K562 (cell line): Measurements from ENCODE around the gene WDR47. TPM values are rescaled to one million over a fixed set of nuclear protein-coding genes. Genes with fewer than 3 reads are reported as not detected.

ENCODE experiments used
- ATAC-seq: fragments of 200-7000 bp; cut with Tn5 transposase; 3 replicates; pipeline ENCODE4 v1.9.1; 2020; ENCODE audit warnings: moderate library complexity
- BruUV-seq: library from RNA; stranded (reverse); fragments of 400-500 nt; replicated peaks from 2 replicates; lab custom pipeline; 2021; lab: Mats Ljungman, UMichigan
- CTCF ChIA-PET: fragments of 300-600 bp; formaldehyde crosslinking; extraction: SDS; loops from one replicate; lab custom pipeline; 2021; ENCODE audit warnings: low intra/inter-chr PET ratio; lab: Yijun Ruan, JAX
- POLR2A ChIA-PET: fragments of 300-600, 350-650 bp; sonication (Branson Sonifier 250); formaldehyde crosslinking; extraction: SDS; loops from one replicate; lab custom pipeline; 2021; ENCODE audit warnings: antibody characterized with exemption, inconsistent platforms; lab: Yijun Ruan, JAX
- DNase-seq, 4 experiments: peaks; one replicate each; pipeline versions ENCODE4 v3.0.0 to v3.0.0-alpha.2; 2011 to 2018; ENCODE audit warnings: low spot score in 3 of 4, mixed read lengths in 3 of 4; ENCODE audit errors: extremely low read depth in 1 of 4
- FAIRE-seq: peaks from 2 replicates; lab custom pipeline; 2011; peaks lifted over from hg19 to GRCh38; lab: Jason Lieb, UNC
- H2AFZ ChIP-seq: 2 replicates; pipeline ENCODE4 v1.6.0; 2011; ENCODE audit warnings: low read depth, low read length, control low read depth, inconsistent platforms
- H3K27ac ChIP-seq: fragments of 200-600 bp; 3 replicates; pipeline ENCODE4 v1.8.0; 2011; ENCODE audit warnings: low read depth, mild to moderate bottlenecking, control low read depth, inconsistent platforms, low read length, moderate library complexity, mixed read lengths; ENCODE audit errors: extremely low read depth
- H3K27me3 ChIP-seq, 2 experiments: fragments of 300-600 bp in 1 of 2; 2 replicates in 1 of 2; 3 replicates in 1 of 2; pipeline versions ENCODE4 v1.6.0 to v1.8.0; 2011; ENCODE audit warnings: inconsistent platforms in 2 of 2, low read length in 2 of 2, mild to moderate bottlenecking in 1 of 2, mixed read lengths in 1 of 2, moderate library complexity in 1 of 2; ENCODE audit not compliant: control insufficient read depth in 2 of 2, insufficient read depth in 2 of 2
- H3K36me3 ChIP-seq: fragments of 300-600 bp; 3 replicates; pipeline ENCODE4 v1.8.0; 2011; ENCODE audit warnings: mild to moderate bottlenecking, low read length, inconsistent platforms; ENCODE audit not compliant: control insufficient read depth, insufficient read depth
- H3K4me1 ChIP-seq, 2 experiments: fragments of 200-600 bp in 1 of 2; replicated peaks in 1 of 2; 2 replicates in 1 of 2; 3 replicates in 1 of 2; pipeline versions ENCODE4 v1.5.1 to v1.8.0; 2011; ENCODE audit warnings: inconsistent platforms in 2 of 2, low read length in 2 of 2, mild to moderate bottlenecking in 1 of 2, mixed read lengths in 1 of 2, moderate library complexity in 1 of 2; ENCODE audit not compliant: control insufficient read depth in 2 of 2, insufficient read depth in 2 of 2
- H3K4me2 ChIP-seq: 2 replicates; pipeline ENCODE4 v1.6.1; 2011; ENCODE audit warnings: low read length, control low read depth, inconsistent platforms, mixed read lengths; ENCODE audit not compliant: insufficient read depth
- H3K4me3 ChIP-seq: fragments of 200-600 bp; sonication (generic), shearing (Covaris generic); 2 replicates; pipeline ENCODE4 v1.5.1; 2016; ENCODE audit warnings: control low read depth, inconsistent platforms
- H3K79me2 ChIP-seq: fragments of 200-600 bp; 3 replicates; pipeline ENCODE4 v1.8.0; 2011; ENCODE audit warnings: low read length, inconsistent platforms; ENCODE audit not compliant: control insufficient read depth, insufficient read depth
- H3K9ac ChIP-seq, 2 experiments: 2 replicates each; pipeline versions ENCODE4 v1.6.0 to v1.6.1; 2011; ENCODE audit warnings: low read depth in 2 of 2, low read length in 2 of 2, control low read depth in 1 of 2, inconsistent platforms in 1 of 2, mild to moderate bottlenecking in 1 of 2, mixed read lengths in 1 of 2; ENCODE audit not compliant: insufficient read depth in 1 of 2
- H3K9me1 ChIP-seq: one replicate; pipeline ENCODE4 v1.6.0; 2011; ENCODE audit warnings: inconsistent platforms, mild to moderate bottlenecking, low read length, moderate library complexity; ENCODE audit not compliant: control insufficient read depth, insufficient read depth
- H3K9me3 ChIP-seq: replicated peaks from 2 replicates; pipeline ENCODE4 v1.5.1; 2011; ENCODE audit warnings: low read depth, low read length, inconsistent platforms; ENCODE audit not compliant: control insufficient read depth, insufficient read depth
- H4K20me1 ChIP-seq: replicated peaks from 2 replicates; pipeline ENCODE4 v1.6.1; 2011; ENCODE audit warnings: low read length, inconsistent platforms, mixed read lengths; ENCODE audit not compliant: control insufficient read depth, insufficient read depth
- DIDO1 ChIP-seq: fragments of 450-650 bp; IDR thresholded peaks from 2 replicates; pipeline ENCODE4 v1.6.1; 2016; ENCODE audit warnings: low read depth, missing biosample characterization, missing genetic modification characterization
- EP300 ChIP-seq: IDR thresholded peaks from 2 replicates; pipeline ENCODE4 v1.6.1; 2012; ENCODE audit warnings: low read length, improper control_type of control experiment
- FIP1L1 ChIP-seq: fragments of 200-400 bp; formaldehyde crosslinking; IDR thresholded peaks from 2 replicates; pipeline ENCODE4 v1.6.1; 2018; ENCODE audit warnings: mild to moderate bottlenecking, low read depth, low read length; ENCODE audit not compliant: poor library complexity, severe bottlenecking
- KDM2B ChIP-seq: fragments of 250-450 bp; sonication (Bioruptor Pico); IDR thresholded peaks from 2 replicates; pipeline ENCODE4 v1.8.0; 2021; ENCODE audit warnings: mild to moderate bottlenecking, moderate library complexity
- KLF16 ChIP-seq: IDR thresholded peaks from 2 replicates; pipeline ENCODE4 v1.6.1; 2016; ENCODE audit warnings: antibody characterized with exemption
- PRPF4 ChIP-seq: fragments of 200-400 bp; formaldehyde crosslinking; IDR thresholded peaks from one replicate; pipeline ENCODE4 v1.6.1; 2017; ENCODE audit warnings: low read length, low read depth, mild to moderate bottlenecking; ENCODE audit not compliant: insufficient read depth, poor library complexity, severe bottlenecking
- RNF2 ChIP-seq: sonication (generic); IDR thresholded peaks from 2 replicates; pipeline ENCODE4 v1.6.1; 2016
- SREBF1 ChIP-seq: fragments of 150-350 bp; IDR thresholded peaks from 2 replicates; pipeline ENCODE4 v1.6.1; 2014; ENCODE audit warnings: antibody characterized with exemption, low read depth, low read length, borderline replicate concordance
- ZNF764 ChIP-seq: fragments of 250-450 bp; sonication (Bioruptor Pico); IDR thresholded peaks from 2 replicates; pipeline ENCODE4 v1.4.0; 2020; ENCODE audit warnings: low read depth, mild to moderate bottlenecking, moderate library complexity
- WGBS: fragments of 100-300 bp; shearing (Covaris generic); methylation state at CpG from one replicate; pipeline ENCODE4 v1.1.6; 2016; ENCODE audit warnings: low coverage, mixed read lengths; ENCODE audit not compliant: insufficient coverage; ENCODE audit errors: missing lambda C conversion rate; 5-methylcytosine and 5-hydroxymethylcytosine counted together
- in situ Hi-C: fragments of 300-500 bp; cut with MboI; formaldehyde crosslinking; loops from 4 replicates; pipeline ENCODE4 v1.15.0; 2018; ENCODE audit warnings: inconsistent platforms, mixed read lengths
- intact Hi-C: fragments of 100-400 bp; cut with micrococcal nuclease; formaldehyde crosslinking; loops from 2 replicates; pipeline ENCODE4 v1.14.2; 2022
- polyA plus RNA-seq, 8 experiments: library from polyadenylated mRNA; depleted of rRNA in 4 of 8; stranded (reverse) in 5 of 8; unstranded in 3 of 8; fragments of >200 nt; fragmentation: Nextera tagmentation in 2 of 8; fragmentation: Illumina TruSeq in 1 of 8; extraction: Ambion mirVana in 2 of 8; extraction: Trizol in 1 of 8; gene quantifications; 2 replicates each; pipeline versions ENCODE4 v1.2.1 to v1.2.3, GENCODE V29; 2011 to 2014; ENCODE audit warnings: inconsistent platforms in 1 of 8, missing spikeins in 1 of 8
- total RNA-seq, 7 experiments: library from RNA; depleted of rRNA in 6 of 7; stranded (reverse); fragments of >200 nt in 6 of 7; fragmentation: Illumina TruSeq in 2 of 7; extraction: Trizol in 2 of 7; gene quantifications; 2 replicates each; pipeline versions ENCODE4 v1.2.1 to v1.2.3, GENCODE V29; 2011 to 2021; ENCODE audit warnings: low replicate concordance in 1 of 7
- TF ChIP-seq, protein P1 (sequence below): fragments of 250-450 bp; sonication (Bioruptor Pico); IDR thresholded peaks from 2 replicates; pipeline ENCODE4 v1.4.0; 2020; ENCODE audit warnings: mild to moderate bottlenecking
- TF ChIP-seq, protein P2 (sequence below): sonication (generic); formaldehyde crosslinking; IDR thresholded peaks from 2 replicates; pipeline ENCODE4 v1.8.1; 2022; ENCODE audit warnings: missing genetic modification reagents
- TF ChIP-seq, protein P3 (sequence below): fragments of 450-650 bp; IDR thresholded peaks from 2 replicates; pipeline ENCODE4 v1.6.1; 2014; ENCODE audit warnings: low read depth, mild to moderate bottlenecking, moderate library complexity, borderline replicate concordance
- TF ChIP-seq, protein P4 (sequence below): fragments of 250-450 bp; sonication (Bioruptor Pico); IDR thresholded peaks from 2 replicates; pipeline ENCODE4 v1.8.0; 2022; ENCODE audit warnings: inconsistent platforms
- TF ChIP-seq, protein P5 (sequence below): sonication (generic); formaldehyde crosslinking; IDR thresholded peaks from 2 replicates; pipeline ENCODE4 v1.9.0; 2022; ENCODE audit warnings: mild to moderate bottlenecking, missing genetic modification reagents

The WDR47 gene
- total and polyA plus RNA-seq, 9 of the 15 experiments (the other 6 are each of a cell fraction or from before 2014, with no cell fraction given): 1.3 to 10.1 (median 4.9) TPM

DNA sequence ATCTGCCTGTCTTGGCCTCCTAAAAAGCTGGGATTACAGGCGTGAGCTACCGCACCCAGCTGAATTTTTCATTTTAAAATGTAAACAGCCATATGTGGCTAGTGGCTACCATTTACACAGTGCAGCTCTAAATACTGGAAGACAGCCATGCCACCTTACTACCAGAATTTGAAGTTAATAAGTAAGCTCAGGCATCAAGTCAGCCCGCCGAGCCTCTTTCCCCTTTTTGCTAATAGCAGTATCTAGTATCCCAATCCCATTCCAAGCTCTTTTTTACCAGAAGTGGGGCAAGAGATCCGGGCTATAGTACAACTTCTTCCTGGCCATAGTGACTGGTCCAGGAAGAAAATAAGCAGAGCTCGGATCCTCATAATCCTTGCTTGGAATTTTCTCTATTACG is 18.8 kb upstream of the WDR47 start:
- BruUV-seq: no TSS peak
- H3K4me2 ChIP-seq: no peak overlapping the region
- H2AFZ ChIP-seq: no peak overlapping the region
- in situ Hi-C loops: no loop called here
- no peaks in the 10 kb centered on the region for H3K27me3 ChIP-seq
- intact Hi-C loops: no loop called here
- no peaks in the 10 kb centered on the region for H3K9me3 ChIP-seq
- DNase-seq (no peak), ATAC-seq (no peak), FAIRE-seq (no peak)
- no peak overlapping the region for H3K27ac ChIP-seq
- H3K36me3 ChIP-seq: peaks cover 28% of the 10 kb centered on the region; the same call in 1 of the 3 replicates
- ChIA-PET CTCF (no interaction called here), POLR2A (interaction anchor here (0.6 to 2.2 kb wide), 10 partner anchors 9 to 71 kb away, joined by 3 to 11 read pairs (median 6); partner anchors contain the start of genes TAF13 and TMEM167B)
- H3K4me3 ChIP-seq: no peak overlapping the region
- WGBS: 72% methylated on average over 7 of the region's 7 CpGs
- no peaks in the 10 kb centered on the region for H3K4me1 ChIP-seq
- H3K9ac ChIP-seq: no peak overlapping the region
- H3K79me2 ChIP-seq: no peaks in the 10 kb centered on the region
- H3K9me1 ChIP-seq: no peaks in the 10 kb centered on the region
- H4K20me1 ChIP-seq: no peaks in the 10 kb centered on the region
- TF ChIP-seq, protein P1, sequence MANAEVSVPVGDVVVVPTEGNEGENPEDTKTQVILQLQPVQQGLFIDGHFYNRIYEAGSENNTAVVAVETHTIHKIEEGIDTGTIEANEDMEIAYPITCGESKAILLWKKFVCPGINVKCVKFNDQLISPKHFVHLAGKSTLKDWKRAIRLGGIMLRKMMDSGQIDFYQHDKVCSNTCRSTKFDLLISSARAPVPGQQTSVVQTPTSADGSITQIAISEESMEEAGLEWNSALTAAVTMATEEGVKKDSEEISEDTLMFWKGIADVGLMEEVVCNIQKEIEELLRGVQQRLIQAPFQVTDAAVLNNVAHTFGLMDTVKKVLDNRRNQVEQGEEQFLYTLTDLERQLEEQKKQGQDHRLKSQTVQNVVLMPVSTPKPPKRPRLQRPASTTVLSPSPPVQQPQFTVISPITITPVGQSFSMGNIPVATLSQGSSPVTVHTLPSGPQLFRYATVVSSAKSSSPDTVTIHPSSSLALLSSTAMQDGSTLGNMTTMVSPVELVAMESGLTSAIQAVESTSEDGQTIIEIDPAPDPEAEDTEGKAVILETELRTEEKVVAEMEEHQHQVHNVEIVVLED (CRISPR knock-in tag): no peak
- TF ChIP-seq, protein P2, sequence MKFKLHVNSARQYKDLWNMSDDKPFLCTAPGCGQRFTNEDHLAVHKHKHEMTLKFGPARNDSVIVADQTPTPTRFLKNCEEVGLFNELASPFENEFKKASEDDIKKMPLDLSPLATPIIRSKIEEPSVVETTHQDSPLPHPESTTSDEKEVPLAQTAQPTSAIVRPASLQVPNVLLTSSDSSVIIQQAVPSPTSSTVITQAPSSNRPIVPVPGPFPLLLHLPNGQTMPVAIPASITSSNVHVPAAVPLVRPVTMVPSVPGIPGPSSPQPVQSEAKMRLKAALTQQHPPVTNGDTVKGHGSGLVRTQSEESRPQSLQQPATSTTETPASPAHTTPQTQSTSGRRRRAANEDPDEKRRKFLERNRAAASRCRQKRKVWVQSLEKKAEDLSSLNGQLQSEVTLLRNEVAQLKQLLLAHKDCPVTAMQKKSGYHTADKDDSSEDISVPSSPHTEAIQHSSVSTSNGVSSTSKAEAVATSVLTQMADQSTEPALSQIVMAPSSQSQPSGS (CRISPR knock-in tag): no peak
- TF ChIP-seq KLF16 (no peak), KDM2B (no peak), EP300 (no peak), ZNF764 (no peak), PRPF4 (no peak), FIP1L1 (no peak), SREBF1 (no peak), RNF2 (no peak), DIDO1 (tag) (no peak)
- TF ChIP-seq, protein P3, sequence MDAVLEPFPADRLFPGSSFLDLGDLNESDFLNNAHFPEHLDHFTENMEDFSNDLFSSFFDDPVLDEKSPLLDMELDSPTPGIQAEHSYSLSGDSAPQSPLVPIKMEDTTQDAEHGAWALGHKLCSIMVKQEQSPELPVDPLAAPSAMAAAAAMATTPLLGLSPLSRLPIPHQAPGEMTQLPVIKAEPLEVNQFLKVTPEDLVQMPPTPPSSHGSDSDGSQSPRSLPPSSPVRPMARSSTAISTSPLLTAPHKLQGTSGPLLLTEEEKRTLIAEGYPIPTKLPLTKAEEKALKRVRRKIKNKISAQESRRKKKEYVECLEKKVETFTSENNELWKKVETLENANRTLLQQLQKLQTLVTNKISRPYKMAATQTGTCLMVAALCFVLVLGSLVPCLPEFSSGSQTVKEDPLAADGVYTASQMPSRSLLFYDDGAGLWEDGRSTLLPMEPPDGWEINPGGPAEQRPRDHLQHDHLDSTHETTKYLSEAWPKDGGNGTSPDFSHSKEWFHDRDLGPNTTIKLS: no peak
- TF ChIP-seq, protein P4, sequence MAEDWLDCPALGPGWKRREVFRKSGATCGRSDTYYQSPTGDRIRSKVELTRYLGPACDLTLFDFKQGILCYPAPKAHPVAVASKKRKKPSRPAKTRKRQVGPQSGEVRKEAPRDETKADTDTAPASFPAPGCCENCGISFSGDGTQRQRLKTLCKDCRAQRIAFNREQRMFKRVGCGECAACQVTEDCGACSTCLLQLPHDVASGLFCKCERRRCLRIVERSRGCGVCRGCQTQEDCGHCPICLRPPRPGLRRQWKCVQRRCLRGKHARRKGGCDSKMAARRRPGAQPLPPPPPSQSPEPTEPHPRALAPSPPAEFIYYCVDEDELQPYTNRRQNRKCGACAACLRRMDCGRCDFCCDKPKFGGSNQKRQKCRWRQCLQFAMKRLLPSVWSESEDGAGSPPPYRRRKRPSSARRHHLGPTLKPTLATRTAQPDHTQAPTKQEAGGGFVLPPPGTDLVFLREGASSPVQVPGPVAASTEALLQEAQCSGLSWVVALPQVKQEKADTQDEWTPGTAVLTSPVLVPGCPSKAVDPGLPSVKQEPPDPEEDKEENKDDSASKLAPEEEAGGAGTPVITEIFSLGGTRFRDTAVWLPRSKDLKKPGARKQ: no peak
- TF ChIP-seq, protein P5, sequence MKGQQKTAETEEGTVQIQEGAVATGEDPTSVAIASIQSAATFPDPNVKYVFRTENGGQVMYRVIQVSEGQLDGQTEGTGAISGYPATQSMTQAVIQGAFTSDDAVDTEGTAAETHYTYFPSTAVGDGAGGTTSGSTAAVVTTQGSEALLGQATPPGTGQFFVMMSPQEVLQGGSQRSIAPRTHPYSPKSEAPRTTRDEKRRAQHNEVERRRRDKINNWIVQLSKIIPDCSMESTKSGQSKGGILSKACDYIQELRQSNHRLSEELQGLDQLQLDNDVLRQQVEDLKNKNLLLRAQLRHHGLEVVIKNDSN (CRISPR knock-in tag): no peak
